GM12865 (cell line): ENCODE measurements around the gene HDAC9.

Source experiments
- DNase-seq: peaks from one replicate; pipeline ENCODE4 v3.0.0; 2010; ENCODE audit warnings: low read depth
- H3K4me3 ChIP-seq: 2 replicates; pipeline ENCODE4 v1.5.1; 2011; ENCODE audit warnings: mild to moderate bottlenecking, low read depth, low read length, control low read depth
- TF ChIP-seq, protein P1 (sequence below): IDR thresholded peaks from 2 replicates; pipeline ENCODE4 v1.5.1; 2011; ENCODE audit warnings: low read length, control low read depth, low read depth, inconsistent platforms; ENCODE audit not compliant: insufficient read depth; ENCODE audit errors: missing control alignments

The HDAC9 gene

DNA sequence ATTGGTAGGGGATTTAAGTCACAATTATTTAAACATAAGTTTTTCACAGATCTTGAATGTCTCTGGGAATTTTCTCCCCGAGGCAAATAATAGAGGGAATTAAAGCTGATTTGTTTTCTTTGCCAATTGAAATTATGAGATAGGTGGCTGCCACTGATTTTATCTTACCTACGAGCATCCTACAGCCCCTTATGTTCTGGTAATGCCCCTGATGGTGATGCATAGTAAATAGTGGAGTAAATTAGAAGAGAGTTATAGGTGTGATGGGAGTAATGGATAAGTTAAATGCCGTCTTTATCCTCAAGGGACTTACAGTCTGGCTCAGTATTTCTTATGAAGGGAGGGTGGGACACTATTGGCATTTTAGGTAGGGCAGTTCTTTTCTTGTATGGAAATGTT lies 58.1 kb downstream of the HDAC9 start:
- no peak for DNase-seq
- TF ChIP-seq, protein P1, sequence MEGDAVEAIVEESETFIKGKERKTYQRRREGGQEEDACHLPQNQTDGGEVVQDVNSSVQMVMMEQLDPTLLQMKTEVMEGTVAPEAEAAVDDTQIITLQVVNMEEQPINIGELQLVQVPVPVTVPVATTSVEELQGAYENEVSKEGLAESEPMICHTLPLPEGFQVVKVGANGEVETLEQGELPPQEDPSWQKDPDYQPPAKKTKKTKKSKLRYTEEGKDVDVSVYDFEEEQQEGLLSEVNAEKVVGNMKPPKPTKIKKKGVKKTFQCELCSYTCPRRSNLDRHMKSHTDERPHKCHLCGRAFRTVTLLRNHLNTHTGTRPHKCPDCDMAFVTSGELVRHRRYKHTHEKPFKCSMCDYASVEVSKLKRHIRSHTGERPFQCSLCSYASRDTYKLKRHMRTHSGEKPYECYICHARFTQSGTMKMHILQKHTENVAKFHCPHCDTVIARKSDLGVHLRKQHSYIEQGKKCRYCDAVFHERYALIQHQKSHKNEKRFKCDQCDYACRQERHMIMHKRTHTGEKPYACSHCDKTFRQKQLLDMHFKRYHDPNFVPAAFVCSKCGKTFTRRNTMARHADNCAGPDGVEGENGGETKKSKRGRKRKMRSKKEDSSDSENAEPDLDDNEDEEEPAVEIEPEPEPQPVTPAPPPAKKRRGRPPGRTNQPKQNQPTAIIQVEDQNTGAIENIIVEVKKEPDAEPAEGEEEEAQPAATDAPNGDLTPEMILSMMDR: no peak
- H3K4me3 ChIP-seq: no peak overlapping the region

DNA sequence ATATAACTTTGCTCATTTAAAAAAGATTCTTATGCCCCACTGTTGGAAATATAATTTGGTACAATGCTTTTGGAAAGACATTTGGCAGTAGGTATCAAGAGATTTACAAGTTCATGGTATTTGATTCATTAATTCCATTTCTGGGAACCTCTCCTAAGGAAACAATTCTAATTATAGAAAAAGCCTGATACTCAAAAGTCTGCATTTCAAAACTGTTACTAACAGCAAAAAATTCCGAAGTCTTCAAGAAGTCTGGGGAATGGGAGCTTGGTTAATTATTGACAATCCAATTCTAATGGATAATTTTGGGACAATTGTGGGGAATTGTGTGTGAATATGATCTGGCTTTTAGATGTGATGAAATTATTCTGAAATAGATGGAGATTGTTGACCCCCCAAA lies 59.6 kb downstream of the HDAC9 start:
- no peak overlapping the region for H3K4me3 ChIP-seq
- TF ChIP-seq, protein P1: no peak
- no peak for DNase-seq

DNA sequence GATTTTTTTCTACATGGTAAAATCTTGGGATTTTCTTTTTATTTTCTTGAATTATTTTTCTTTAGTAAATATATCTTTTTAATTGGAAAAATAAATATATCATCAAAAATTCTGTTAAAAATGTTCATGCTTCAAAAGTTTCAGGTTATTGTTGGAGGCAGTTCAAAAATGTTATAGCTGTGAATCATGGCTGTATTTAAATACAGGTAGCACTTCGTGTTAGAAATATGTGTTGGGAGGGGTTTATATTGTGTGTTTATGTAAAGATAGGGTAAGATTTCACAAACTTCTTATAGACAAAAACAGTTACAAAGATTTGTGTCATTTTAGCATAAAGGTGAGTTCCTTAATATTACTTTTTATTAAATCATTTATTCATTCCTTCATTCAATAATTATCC lies 60.4 kb downstream of the HDAC9 start:
- no peak overlapping the region for H3K4me3 ChIP-seq

DNA sequence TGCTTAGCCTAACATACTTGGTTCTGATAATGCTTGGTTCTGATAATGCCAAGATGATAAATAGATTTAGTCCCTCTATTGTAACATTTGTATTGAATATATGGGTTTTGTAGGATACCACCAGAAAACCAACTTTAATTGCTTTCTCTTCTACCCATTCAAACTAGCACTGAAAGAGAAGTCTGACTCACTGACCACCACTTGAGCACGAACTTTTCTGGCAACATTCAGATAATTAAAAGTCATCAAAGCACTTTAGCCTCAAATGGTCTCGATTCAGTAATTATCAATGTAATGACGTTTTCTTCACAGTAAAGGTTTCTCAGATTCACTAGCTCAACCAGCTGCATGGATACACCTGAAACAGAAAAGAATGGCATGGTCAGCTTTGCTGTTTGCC lies 63.0 kb downstream of the HDAC9 start:
- DNase-seq: no peak
- H3K4me3 ChIP-seq: no peak overlapping the region
- TF ChIP-seq, protein P1: no peak

More for the DNA sequence above, 60.4 kb downstream of the HDAC9 start:
- TF ChIP-seq, protein P1: no peak
- no peak for DNase-seq

DNA sequence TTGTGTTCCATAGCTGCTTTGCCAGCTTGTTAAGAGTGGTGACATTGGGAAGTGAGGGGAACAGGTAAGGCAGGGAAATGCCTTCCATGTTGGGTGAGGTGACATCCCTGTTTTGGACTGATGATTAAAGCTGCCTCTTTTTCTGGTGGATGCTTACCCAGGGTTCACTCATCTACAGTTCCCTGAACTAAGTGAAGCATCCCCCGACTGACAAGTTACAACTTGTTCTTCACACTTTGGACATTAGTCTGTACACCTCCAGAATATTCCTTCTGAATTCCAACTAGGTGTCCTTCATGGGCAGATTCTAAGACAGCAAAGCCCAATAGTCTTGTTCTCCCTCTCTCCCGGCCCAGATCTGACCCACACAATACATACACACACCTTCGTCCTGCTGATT lies 63.4 kb downstream of the HDAC9 start:
- DNase-seq: no peak
- no peak overlapping the region for H3K4me3 ChIP-seq
- TF ChIP-seq, protein P1: no peak

DNA sequence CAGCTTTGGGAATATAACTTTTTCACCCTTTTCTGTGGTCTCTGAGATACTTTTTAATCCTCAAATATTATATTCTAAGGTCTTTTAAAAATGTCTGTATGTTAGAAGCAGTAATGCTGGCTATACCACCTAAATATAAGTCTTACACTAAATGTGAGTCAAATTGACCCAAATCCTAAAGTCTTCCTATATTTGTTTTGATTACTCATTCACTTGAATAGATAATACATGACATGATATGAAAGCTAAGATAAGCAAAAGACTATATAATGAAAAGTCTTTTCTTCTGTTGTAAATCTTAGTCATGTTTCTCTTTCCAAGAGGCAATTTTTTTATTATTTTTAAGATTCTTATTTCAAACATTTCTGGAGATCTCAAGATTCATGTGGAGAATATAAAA lies 64.2 kb downstream of the HDAC9 start:
- no peak for DNase-seq
- TF ChIP-seq, protein P1: no peak
- H3K4me3 ChIP-seq: no peak overlapping the region

DNA sequence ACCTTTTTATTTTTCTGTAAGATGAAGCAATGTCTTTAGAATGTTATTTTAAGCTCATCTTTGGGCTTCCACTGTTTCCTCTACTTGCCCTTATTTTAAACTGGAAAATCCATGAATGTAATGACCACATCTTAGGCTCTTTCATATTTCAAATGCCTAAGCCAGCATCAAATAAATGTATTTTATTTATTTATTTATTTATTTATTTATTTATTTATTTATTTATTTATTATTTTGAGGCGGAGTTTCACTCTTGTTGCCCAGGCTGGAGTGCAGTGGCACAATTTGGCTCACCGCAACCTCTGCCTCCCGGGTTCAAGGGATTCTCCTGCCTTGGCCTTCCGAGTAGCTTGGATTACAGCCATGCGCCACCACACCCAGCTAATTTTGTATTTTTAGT lies 69.2 kb downstream of the HDAC9 start:
- no peak for DNase-seq
- TF ChIP-seq, protein P1: no peak
- no peak overlapping the region for H3K4me3 ChIP-seq
